Measurements from ENCODE around the gene ETFBKMT.
"Not testable (repeated sequence)": the region's sequence is repeated elsewhere in the genome, so short reads cannot be mapped to it uniquely, and the experiment has no call there.

Gene ETFBKMT

GRCh38 chr12:31658471-31659086 is 909 bp upstream of the ETFBKMT start:
- no peak for DNase-seq

DNA sequence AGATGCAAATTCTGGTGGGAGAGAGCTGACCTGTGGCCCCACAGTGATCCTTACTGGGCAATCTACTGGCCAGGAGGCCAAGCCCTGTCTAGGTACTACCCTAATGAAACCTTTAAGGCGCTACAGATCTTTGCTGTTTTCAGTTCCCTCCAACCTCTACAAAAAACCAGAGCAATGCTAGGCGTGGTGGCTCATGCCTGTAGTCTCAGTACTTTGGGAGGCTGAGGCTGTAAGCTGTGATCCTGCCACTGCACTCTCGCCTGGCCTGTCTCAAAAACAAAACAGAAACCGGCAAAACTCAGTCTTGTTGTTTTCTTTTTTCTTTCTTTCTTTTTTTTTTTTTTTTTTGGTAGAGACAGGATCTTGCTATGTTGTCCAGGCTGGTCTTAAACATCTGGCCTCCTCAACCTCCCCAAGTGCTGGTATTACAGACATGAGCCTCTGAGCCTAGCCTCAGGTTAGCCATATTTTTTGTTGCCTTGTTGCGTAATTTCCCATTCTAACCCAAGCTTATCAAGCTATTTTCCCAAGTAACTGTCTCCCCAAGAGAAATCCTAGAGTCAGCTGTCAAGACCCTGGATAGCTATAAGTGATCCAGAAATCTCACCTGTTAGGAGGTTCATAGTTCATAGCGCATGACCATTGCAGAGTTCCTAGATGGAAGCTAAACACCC is 2.8 kb downstream of the ETFBKMT start:
- no peak for DNase-seq

DNA sequence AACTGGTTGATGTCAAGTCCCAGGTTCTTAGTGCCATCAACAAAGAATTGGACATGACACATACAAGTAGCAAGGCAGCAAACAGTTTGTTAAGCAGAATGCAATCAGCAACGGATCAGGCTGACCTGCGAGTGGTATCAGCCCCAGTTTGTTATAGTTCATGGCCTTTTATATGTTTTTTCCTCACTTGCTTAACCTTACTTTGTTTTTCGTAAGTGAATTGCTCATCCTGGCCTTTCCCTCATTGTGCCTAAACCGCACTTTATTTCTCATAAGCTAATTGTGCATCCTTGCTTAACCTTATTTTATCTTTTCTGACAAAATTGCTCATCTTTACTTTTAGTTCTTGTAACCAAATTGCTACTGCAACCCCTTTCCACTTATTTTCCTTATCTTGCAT is 4.1 kb downstream of the ETFBKMT start:
- DNase-seq: no peak

DNA sequence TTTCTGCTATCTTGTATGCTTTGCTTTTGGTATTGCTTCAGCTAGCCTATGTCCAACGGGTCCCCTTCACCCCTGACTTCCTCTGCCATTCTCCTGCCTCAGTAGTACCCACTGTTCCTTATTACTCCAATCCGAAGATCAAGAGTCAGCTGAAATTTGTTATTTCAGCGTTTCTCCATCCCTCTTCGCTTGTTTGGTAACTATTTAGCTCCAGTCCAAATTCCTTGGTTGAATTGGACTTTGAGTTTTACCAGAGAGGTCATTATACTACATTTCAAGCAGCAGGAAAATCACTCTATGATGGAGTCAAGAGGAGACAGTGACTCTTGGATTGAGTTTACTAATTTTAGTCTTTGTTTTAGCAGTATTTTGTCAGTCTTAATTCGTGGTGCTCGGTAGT is 4.5 kb downstream of the ETFBKMT start:
- DNase-seq: no peak

DNA sequence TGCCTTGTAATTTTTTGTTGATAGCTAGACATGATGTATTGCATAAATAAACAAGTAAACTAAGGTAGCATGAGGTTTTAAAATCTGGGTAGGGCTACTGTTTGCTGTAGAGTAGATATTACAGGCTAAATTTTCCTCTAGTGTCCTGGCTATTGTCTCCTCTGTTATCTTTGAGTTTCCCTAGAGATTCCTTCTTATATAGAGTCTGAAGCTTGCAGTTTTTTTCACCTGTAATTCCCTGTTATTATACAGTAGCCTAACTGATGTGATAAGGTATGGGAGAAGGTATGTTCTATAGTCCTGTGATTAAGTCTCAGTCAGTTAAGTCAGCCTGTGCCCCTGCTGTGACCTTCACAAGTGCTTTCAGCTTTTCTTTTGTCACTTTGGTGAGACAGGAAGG is 9.5 kb downstream of the ETFBKMT start:
- DNase-seq: no peak

- not testable (repeated sequence) for DNase-seq
Observed at GRCh38 chr12:31669582-31669981, 10.1 kb downstream of the ETFBKMT start.

GRCh38 chr12:31672521-31672920 is 13.0 kb downstream of the ETFBKMT start:
- no peak for DNase-seq

DNA sequence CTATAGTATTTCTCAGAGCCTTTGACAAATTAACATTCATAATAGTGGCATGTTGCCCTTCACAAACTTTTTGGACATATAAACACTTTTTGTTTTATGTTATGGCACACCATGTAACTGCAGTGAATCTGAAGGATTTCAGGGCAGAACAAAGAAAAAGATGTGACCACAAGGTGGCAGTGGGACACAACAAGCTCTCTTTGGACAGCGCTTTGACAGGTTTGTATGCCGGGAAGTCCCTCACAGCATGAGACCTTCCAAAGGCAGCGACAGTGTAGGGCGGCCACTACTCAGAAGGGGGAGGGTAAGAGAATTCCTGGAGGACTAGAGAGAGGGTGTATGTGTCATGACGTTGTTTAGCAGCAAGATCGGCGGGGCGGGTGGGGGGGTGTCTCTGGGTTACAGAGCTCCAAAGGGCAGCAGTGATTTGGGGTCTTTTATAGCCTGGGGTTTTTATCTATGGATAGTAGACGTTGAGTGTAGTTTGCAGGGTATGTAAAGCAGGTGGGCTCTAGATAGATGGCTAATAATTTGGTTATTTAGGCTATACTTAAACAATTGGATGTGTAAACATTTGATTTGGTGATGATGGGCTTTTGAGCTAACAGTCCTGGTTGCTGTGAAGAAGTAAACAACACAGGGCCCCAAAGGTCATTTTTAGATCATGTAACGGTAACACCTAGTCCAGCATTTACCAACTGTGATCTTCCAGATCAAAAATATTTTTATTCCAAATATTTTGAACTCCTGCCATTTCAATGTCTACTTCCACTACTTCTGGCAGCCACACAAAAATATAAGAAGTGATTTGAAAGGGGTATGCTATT is 22.9 kb downstream of the ETFBKMT start:
- DNase-seq: peak; percentile 71

DNA sequence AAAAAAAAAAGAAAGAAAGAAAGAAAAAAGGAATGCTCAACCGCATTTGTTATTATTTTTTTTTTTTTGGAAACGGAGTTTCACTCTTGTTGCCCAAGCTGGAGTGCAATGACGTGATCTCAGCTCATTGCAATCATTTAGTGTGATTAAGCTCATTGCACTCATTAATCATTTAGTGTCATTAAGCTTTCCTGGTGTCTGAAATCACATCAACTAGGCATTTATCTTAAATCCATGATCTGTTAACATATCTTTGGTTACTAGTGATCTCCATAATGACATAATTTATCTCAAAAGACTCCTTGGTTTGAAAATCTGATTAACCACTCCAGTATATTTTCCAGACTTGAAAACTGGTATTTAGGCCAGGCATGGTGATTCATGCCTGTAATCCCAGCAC is 26.3 kb downstream of the ETFBKMT start:
- no peak for DNase-seq

DNA sequence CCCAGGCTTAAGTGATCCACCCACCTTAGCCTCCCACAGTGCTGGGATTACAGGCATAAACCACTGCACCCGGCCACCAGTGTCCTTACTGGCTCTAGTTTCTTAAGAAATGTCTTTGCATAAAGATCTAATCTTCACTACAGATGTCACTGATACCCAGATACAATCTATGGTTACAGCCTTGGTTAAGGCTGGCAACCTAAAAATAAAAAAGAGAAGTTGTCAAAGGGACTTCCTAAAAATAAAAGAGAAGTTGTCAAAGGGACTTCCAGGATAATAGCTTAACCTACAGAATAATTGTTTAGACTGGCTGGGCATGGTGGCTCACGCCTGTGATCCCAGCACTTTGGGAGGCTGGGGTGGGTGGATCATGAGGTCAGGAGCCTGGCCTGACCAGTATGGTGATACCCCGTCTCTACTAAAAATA is 27.6 kb downstream of the ETFBKMT start:
- DNase-seq: no peak

GRCh38 chr12:31689921-31690320 is 30.4 kb downstream of the ETFBKMT start:
- DNase-seq: not testable (repeated sequence)

DNA sequence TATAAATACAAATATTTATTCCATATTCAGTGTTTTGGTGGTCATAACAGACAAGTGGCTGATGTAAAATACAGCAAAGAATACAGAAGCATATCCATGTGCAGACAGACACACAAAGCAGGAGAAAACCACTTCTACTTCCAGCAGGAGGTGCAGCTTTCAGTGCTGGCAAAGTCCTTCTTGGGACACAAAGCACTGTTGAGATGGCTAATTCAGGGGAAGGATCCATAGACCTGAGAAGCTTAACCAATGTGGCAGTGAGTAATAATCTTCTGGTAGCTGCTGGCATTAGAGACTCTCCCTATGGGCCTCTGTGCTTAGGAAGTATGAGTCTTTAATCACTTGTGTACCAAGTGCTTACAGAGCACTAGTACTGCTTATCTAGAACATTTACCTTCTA is 42.6 kb downstream of the ETFBKMT start:
- no peak for DNase-seq

DNA sequence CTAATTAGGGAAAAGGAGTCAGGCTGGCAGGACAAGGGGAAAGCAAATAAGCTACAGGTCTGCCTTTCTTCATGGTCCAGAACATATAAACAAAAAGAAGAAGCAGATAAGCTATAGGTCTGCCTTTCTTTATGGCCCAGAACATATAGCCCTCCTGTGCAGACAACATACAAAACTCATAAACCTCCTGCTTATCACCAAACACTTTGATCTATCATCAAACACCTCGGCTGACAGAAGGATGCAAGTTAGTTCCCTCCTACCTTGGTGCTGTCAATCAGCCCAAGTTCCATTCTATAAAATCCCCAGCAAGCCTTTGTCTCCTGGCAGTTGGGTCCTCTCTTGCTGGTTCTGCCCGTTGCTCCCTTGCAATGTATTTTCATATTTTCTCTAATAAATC is 46.1 kb downstream of the ETFBKMT start:
- no peak for DNase-seq

- DNase-seq: not testable (repeated sequence)
Observed at GRCh38 chr12:31708118-31708517, 48.6 kb downstream of the ETFBKMT start.

- DNase-seq: no peak
Observed at GRCh38 chr12:31710021-31710818, 50.7 kb downstream of the ETFBKMT start.

DNA sequence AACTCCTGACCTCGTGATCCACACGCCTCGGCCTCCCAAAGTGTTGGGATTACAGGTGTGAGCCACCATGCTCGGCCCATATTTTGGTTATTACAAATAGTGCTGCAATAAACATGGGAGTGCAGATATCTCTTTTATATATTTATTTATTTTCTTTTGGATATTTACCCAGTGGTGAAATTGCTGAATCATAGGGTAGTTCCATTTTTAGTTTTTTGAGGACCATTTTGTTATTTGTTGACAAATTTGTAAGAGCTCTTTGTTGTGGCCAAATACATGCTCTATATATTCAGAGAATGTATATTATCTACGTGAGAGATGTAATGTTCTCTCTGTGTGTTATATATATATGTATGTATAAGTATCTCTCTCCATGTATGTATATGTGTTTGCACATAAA is 53.4 kb downstream of the ETFBKMT start:
- DNase-seq: no peak

GRCh38 chr12:31714406-31715271 is 55.2 kb downstream of the ETFBKMT start:
- DNase-seq: no peak

- DNase-seq: no peak
Observed at GRCh38 chr12:31715283-31715825, 55.9 kb downstream of the ETFBKMT start.

GRCh38 chr12:31716998-31717397 is 57.5 kb downstream of the ETFBKMT start:
- not testable (repeated sequence) for DNase-seq

GRCh38 chr12:31718542-31719198 is 59.2 kb downstream of the ETFBKMT start:
- DNase-seq: not testable (repeated sequence)

DNA sequence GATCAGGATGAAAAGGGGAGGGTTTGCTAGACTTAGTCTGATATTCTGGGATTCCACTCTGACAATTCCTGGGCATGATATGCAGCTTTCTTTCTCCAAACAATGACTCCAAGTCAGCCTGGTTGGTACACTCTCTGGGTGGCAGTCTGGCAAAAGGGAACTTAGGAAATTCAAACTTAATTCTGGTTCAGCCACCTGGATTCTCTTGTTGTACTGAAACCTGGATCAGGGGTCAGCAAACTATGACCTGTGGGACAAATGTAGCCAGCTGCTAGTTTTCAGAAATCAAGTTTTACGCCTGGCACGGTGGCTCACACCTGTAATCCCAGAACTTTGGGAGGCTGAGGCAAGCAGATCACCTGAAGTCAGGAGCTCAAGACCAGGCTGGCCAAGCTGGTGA is 63.1 kb downstream of the ETFBKMT start:
- no peak for DNase-seq
